HEK293T (cell line): ENCODE data around the gene CYSLTR2.

ENCODE experiments used
- FOXK2 ChIP-seq: fragments of 450-650 bp; IDR thresholded peaks from 2 replicates; pipeline ENCODE4 v1.6.1; 2016; ENCODE audit warnings: mild to moderate bottlenecking
- L3MBTL2 ChIP-seq: fragments of 450-650 bp; conservative IDR thresholded peaks from 2 replicates; pipeline ENCODE4 v1.6.1; 2016; ENCODE audit warnings: mild to moderate bottlenecking
- SP1 ChIP-seq: fragments of 450-650 bp; IDR thresholded peaks from 2 replicates; pipeline ENCODE4 v1.6.1; 2017

DNA sequence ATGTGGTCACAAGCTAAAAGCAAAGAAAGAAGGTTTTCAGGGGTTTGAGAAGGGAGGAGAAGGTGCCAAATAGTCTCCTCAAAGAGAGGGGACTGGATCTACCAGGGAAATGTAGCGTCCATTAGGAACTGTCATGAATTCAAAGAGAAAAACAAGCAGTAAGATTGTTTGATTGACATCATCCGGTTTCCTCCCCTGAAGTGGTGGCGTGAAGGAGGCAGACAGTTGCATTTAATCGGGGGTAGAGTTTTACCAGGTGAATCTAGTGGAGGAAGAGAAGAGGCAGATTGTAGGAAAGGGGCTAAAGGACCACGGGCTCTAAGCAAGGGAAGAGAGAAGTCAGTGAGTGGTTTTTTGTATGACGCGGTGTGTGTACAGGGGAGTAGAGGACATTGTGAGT, 13.0 kb upstream of the CYSLTR2 start:
- TF ChIP-seq FOXK2 (no peak), L3MBTL2 (no peak), SP1 (no peak)
